ENCODE results near the gene ERBB3.

Gene ERBB3

DNA sequence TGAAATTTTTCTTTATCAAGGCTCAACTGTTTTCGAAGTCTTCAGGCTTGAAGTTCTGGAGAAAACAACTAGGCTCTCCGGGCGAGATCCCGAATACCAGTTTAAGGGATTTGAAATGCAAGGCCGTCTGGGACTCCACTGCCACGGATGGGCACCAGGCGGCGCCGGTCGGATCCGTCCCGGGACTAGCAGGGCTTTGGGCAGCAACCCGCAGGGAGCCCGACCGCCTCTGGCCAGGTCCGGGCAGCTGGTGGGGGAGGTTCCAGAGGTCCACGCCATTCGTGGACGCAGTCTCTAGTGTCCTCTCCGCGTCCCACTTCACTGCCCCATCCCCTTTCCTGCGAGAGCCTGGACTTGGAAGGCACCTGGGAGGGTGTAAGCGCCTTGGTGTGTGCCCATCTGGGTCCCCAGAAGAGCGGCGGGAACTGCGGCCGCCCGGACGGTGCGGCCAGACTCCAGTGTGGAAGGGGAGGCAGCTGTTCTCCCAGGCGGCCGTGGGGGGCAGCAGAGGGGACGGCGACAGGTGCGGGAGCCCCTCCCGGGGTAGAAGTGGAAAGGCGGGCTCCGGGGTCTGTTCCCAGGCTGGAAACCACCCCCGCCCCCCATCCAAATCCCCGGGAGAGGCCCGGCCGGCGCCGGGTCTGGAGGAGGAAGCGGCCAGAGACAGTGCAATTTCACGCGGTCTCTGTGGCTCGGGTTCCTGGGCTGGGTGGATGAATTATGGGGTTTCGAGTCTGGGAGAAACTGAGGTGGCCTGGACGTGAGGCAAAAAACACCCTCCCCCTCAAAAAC, 838 bp upstream of the ERBB3 start:
- DNase-seq (ENCODE audit: low read depth), result peak; percentile 90

DNA sequence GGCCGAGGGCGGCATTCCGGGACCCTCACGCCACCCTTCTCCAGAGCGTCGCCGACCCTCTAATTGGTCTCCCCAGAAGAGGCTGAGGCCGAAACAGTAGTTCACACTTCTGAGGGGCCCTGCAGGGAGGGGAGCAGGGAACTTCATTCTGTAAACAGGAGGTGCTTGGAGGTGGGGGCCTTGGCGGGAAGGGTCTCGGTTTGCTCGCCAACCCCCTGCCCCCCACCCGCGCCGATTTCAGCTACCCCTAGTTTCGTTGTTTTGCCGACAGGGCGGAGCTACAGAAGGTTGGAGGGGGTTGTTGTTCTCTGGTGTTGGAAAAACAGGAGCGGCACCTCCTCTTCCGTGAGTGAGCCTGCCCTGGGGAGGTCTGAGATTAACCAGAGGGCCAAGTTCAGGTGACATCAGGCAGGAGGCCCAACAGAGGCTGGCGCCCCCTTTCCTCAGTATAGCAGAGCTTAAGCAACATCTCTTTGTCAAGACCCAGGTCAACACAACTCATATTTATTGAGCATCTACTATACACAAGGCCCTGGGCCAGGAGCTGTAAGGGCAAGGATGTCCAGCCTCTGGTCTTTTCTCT, 682 bp downstream of the ERBB3 start:
- DNase-seq (ENCODE audit: low read depth), result no peak

DNA sequence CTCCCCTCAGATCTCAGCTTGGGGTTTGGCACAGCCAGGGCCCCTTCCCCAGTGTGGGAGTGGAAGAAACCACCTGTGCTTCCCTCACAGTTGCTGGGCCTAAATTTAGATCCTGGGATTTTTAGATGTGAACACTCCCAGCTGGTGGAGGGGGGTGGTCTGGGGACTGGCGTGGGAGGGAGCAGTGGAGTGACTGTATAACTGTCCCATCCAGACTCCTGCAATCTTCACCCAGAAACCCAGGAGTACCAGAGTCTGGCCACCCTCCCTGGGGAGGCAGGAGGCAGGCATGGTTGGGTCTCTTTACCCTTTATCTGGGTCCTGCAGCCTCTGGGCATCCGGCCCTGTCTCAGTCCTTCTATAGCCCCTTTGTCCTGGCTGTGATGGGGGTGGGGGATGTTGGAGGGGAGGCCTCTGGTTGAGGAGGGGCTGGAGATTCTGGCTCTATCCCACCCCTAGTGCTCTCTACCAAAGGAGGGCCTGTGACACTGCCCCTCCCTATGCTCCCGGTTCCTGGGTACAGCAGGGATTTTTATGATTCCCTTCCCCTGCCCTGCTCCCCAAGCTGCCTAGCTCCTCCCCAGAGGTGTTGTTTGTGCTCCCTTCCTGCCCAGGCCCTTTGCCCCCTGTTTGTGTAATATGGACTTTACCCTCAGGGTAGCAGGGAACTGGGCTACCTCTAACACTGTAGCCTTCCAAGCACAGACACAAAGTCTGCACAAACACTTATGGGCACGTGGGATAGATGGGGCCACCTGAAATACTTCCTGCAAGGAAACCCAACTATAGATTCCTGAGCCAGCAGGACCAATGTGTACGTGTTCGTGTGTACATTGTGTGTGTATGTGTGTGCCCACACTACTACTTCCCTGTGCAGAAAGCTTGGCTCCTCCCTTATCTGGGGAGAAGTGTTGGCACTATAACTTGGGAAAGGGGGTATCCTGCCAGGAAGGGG, 1.7 kb downstream of the ERBB3 start:
- no peak for DNase-seq (ENCODE audit: low read depth)

DNA sequence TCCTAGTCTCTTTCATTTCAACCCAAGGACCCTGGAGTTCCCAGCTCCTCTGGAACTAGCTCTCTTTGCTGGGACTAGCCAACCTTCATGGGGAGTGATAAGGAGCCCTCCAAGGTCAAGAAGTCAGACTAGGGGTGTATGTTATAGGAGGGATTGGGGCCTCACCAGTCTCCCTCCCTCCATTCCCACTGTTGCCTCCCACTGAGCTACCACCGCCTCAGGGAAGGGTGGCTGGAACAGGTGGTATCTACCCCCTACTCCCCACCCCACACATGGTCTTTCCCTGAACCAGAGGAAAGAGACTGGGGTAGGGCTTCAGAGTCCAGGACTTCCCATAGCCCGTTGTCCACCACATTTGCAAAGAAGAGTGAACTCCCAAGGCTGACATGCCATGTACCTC, 2.4 kb downstream of the ERBB3 start:
- DNase-seq (ENCODE audit: low read depth), result no peak

DNA sequence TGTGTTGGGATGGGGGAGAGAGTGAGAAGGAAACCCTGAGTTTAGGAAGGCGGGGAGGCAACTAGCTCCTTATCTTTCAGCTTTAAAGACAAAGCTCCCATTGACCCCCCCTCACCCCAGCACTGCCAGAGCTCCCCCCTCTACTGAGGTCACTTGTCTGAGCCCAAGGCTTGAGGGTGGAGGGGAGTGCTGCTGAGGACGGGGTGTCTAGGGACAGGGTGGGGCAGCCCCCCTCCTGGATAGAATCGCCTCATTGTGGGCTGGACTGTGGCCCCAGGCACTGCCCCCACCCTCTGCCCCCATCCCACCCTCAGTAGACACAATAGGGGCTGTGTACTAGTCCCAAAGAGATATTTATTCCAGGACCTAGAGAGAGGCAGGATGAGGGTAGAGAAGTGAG, 3.0 kb downstream of the ERBB3 start:
- DNase-seq (ENCODE audit: low read depth), result no peak

- DNase-seq (ENCODE audit: low read depth), result peak; percentile 54
Observed at GRCh38 chr12:56084958-56085543, 5.1 kb downstream of the ERBB3 start.

GRCh38 chr12:56086096-56086495, 6.1 kb downstream of the ERBB3 start:
- no peak for DNase-seq (ENCODE audit: low read depth)

GRCh38 chr12:56086608-56087007, 6.6 kb downstream of the ERBB3 start:
- DNase-seq (ENCODE audit: low read depth), result no peak

- no peak for DNase-seq (ENCODE audit: low read depth)
Observed at GRCh38 chr12:56087220-56087619, 7.3 kb downstream of the ERBB3 start.

GRCh38 chr12:56097738-56098137, 17.8 kb downstream of the ERBB3 start:
- DNase-seq (ENCODE audit: low read depth), result no peak

- DNase-seq (ENCODE audit: low read depth), result no peak
Observed at GRCh38 chr12:56098592-56098991, 18.6 kb downstream of the ERBB3 start.

DNA sequence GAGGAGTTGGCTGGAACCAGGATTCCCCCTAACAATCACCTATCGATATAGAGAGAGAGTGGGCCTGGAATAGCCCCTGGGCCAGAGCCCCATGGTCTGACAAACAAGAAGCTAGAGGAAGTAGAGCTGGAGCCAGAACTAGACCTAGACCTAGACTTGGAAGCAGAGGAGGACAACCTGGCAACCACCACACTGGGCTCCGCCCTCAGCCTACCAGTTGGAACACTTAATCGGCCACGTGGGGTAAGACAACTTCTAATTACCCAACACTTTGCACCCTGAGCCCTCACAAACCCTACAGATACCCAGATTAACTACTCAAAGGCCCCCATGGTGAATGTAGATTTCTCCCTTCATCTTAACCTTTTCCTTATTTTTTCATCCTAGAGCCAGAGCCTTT, 19.8 kb downstream of the ERBB3 start:
- no peak for DNase-seq (ENCODE audit: low read depth)

DNA sequence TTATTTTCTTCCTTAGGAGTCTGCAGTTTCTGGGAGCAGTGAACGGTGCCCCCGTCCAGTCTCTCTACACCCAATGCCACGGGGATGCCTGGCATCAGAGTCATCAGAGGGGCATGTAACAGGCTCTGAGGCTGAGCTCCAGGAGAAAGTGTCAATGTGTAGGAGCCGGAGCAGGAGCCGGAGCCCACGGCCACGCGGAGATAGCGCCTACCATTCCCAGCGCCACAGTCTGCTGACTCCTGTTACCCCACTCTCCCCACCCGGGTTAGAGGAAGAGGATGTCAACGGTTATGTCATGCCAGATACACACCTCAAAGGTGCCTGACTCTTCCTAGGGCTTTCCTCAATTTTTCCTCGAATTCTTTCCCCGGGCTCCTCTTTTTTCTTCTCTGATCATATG, 21.1 kb downstream of the ERBB3 start:
- no peak for DNase-seq (ENCODE audit: low read depth)

GRCh38 chr12:56102683-56103065, 22.7 kb downstream of the ERBB3 start:
- no peak for DNase-seq (ENCODE audit: low read depth)

DNA sequence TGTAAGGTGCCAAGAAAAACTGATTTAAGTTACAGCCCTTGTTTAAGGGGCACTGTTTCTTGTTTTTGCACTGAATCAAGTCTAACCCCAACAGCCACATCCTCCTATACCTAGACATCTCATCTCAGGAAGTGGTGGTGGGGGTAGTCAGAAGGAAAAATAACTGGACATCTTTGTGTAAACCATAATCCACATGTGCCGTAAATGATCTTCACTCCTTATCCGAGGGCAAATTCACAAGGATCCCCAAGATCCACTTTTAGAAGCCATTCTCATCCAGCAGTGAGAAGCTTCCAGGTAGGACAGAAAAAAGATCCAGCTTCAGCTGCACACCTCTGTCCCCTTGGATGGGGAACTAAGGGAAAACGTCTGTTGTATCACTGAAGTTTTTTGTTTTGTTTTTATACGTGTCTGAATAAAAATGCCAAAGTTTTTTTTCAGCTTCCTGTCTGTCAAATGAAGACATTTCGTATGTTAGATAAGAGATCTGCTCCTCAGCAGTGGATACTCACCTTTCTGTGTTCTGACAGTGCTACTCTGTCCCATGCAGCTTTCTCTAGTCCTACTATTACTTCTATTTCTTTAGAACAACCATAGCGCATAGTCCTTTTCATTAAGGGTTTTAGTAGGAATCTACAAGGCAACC, 23.2 kb downstream of the ERBB3 start:
- DNase-seq (ENCODE audit: low read depth), result no peak

GRCh38 chr12:56103823-56104108, 23.8 kb downstream of the ERBB3 start:
- no peak for DNase-seq (ENCODE audit: low read depth)

GRCh38 chr12:56104109-56104814, 24.3 kb downstream of the ERBB3 start, which contains the start of gene PA2G4:
PA2G4 (plus strand) TSS chr12:56104559; CDS start chr12:56104738, 179 bp downstream.
- DNase-seq (ENCODE audit: low read depth), result peak; percentile 100

DNA sequence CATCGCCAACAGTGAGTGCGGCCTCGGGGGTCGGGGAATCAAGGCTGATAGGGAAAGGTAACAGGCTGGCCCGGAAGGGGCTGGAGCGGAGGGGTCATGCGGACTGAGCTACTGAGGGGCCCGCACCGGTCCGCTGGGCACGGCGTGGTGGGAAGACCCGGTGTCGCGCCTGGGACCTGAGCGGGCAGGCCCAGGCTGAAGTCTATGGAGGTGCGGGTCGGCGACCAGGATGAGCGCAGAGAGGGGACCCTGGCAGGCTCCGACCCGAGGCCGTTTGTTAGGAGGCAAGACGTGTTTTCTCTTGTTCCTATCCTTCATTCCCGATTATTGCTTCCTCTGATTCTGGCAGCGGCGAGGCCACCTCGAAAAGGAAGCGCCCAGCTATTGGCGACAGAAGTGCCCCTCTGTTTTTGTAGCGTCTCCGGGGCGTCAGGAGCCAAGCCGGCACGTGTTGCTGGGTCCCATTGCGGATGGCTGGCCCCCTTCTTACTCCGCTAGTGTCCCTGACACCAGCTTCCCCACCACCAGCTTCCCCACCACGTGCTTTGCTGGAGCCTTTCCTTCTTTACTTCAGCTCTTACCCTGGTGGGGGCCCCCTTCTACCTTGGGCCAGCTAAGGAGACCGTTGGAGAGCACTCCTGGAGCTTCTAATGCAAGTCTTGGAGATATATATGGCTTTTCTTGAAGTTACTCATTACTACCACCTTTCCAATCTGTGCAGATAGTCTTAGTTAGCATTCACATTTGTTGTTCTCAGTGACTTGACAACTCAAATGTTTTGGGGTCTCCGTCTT, 25.0 kb downstream of the ERBB3 start:
- DNase-seq (ENCODE audit: low read depth), result peak; percentile 57

- no peak for DNase-seq (ENCODE audit: low read depth)
Observed at GRCh38 chr12:56105609-56105902, 25.6 kb downstream of the ERBB3 start.

- DNase-seq (ENCODE audit: low read depth), result no peak
Observed at GRCh38 chr12:56107242-56107641, 27.3 kb downstream of the ERBB3 start.

- DNase-seq (ENCODE audit: low read depth), result no peak
Observed at GRCh38 chr12:56110571-56110970, 30.6 kb downstream of the ERBB3 start.
